Measurements from ENCODE around the gene CD1E.
"Not testable (repeated sequence)": the region's sequence is repeated elsewhere in the genome, so short reads cannot be mapped to it uniquely, and the experiment has no call there.

Gene CD1E

DNA sequence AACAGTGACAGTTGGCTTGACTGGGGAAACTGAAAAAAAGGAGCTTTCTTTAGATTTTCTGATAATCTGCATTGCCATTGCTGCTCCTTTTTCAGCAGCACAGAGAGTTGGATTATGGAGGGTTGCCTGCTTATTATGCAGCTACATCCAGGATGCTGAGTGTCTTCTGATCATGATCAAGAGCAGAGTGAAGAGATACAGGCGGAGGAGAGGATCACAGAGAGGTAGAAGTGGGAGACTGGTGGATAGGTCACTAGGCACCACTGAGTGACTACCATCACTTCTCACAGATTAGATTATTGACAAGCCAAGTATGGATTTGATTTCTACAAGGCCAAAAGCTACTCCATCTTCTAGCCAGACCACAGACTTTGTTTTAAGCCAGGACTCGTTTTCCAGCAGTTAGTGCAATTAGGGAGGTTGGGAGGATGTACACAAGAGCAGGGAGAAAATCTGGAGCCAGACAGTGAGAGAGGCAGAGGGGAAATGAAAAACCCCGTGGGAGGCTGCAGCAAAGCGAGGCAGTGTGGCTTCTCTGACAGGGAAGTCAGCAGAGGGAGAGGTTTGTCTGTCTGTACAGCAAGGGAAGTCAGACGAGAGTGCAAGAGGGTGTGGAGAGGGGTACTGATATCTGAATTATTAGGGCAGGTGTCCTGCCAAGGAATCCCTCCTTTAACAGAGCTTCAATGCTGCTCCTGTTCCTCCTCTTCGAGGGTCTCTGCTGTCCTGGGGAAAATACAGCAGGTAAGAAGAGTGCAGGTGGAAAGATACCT is at the start of gene CD1E:
Gene CD1E (plus strand): TSS at position 592 of the 773 bp plus-strand sequence. CDS start 95 bp downstream, at position 687.
- no peak for DNase-seq

DNA sequence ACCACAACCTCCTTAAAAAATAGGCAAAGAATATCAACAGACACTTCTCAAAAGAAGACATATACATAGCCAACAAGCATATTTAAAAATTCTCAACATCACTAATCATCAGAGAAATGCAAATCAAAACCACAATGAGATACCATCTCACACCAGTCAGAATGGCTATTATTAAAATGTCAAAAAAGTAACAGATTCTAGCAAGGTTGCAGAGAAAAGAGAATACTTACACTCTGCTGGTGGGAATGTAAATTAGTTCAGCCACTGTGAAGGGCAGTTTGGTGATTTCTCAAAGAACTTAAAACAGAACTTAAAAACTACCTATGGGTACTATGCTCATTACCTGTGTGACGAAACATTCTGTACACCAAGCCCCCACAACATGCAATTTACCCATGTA is 43.1 kb upstream of the CD1E start:
- no peak for DNase-seq

DNA sequence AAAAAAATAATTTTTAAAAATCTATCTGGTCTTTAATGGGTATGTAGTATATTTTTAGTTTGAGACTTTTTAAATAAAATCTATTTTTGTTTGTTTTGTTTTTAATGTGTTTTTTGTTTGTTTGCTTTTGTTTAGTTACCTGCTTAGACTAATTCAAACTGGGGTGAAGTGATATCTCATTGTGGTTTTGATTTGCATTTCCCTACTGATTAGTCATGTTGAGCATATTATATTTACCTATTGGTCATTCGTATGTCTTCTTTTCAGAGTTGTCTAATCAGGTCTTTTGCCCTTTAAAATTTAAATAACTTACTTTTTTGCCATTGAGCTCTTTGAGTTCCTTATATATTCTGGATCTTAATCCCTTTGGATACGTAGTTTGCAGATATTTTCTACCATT is 42.6 kb upstream of the CD1E start:
- DNase-seq = no peak

DNA sequence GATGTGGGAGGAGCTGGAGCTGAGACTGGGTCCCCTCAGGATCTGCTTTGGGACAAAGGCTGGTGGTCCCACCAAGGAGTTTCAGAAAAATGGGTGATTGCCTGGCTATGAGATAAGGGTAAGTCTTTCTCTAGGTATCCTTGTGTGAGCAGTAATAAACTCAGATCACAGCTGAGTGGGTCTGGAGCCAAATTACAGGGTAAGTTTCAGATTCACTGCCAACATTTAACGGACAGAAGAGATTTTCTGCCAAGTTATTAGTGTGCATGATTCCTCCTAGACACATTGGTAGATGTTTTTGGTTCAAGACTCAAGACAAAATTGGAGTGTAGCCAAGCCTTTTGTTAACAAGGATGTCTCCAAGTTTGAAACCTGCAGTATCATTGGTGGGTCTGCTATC is 29.8 kb upstream of the CD1E start:
- no peak for DNase-seq

DNA sequence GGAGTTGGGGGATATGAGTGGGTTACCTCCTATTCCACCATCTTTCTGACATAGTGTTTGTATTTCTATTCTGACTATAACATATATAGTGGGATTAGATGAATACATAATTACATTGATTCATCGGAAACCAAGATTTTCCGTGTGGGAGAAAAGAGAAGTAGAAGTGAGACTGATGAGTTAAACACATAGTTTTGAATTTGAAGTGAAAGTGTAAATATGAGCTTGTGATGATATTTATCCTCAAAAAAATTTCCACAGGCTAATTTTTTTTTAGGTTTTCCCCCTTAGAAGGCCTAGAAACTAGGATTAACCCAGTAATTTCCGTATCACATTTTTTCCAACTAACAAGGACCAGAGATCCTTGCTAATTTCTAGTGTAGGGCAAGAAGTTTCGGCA is 29.3 kb upstream of the CD1E start:
- DNase-seq = no peak

DNA sequence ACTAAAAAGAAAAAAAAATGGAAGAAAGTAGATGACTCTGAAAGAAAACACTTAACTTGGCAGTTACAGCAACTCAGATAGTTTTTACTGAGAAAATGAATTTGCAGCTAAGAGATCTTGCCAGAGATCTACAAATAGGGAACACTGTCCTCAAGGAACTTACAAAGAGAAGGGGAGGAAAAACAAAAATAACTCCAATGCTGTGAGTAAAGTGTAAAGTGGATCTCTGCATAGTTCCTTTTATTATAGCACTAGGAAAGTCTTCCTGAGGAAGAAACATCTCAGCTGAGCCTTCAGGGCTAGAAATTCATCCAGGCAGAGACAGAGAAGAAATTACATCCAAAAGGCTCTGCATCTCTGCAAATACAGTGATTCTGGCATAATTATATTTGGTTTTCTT is 26.2 kb upstream of the CD1E start:
- DNase-seq = no peak

DNA sequence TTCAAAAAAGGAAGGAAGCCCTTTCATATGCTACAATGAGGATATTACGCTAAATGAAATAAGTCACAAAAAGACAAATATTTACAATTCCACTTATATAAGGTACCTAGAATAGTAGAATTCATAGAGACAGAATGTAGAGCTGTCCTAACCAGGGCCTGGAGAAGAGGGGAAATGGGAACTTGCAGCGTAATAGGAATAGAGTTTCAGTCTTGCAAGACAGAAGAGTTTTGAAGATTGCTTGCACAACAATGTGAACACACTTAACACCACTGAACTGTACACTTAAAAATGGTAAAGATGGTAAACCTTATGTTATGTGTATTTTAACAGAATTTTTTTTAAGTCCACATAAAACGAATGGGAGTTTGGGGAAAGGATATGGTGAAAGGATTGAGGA is 25.3 kb upstream of the CD1E start:
- DNase-seq = no peak

DNA sequence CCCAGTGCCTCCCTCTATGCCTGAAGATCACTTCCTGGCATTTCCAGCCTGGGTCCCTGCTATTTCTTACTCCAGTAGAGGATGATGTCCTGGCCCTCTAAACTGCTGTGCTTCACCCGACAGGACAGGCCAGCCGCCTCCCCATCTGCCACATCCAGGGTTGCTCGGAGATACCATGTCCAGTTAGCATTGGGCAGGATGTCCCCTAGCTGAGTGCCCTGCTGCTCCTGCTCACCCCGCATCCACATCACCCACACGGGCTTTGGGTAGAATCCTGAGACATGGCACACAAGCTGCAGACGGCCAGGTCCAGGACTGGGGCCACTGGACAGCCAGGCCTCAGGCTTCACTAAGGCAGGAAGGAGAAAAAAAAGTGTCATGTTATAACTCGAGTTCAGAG is 24.4 kb upstream of the CD1E start:
- DNase-seq = no peak

DNA sequence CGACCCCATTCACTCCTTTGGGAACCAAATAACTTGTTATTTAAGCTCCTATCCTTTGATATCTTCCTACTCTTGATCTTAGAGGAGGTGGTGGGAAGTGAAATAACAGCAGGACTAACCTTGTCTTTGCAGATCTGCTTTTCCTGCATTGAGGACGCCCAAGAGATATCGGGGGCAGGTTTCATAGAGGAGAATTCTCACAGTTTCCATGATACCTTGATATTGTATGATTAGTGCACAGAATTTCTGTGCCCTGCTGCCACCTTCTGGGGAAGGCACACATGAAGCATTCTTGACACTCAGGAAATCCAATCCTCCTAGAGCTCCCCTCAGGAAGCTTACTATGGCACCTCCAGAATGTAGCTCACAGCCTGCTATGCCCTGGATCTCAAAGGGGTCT is 24.0 kb upstream of the CD1E start:
- peak; percentile 12 for DNase-seq

DNA sequence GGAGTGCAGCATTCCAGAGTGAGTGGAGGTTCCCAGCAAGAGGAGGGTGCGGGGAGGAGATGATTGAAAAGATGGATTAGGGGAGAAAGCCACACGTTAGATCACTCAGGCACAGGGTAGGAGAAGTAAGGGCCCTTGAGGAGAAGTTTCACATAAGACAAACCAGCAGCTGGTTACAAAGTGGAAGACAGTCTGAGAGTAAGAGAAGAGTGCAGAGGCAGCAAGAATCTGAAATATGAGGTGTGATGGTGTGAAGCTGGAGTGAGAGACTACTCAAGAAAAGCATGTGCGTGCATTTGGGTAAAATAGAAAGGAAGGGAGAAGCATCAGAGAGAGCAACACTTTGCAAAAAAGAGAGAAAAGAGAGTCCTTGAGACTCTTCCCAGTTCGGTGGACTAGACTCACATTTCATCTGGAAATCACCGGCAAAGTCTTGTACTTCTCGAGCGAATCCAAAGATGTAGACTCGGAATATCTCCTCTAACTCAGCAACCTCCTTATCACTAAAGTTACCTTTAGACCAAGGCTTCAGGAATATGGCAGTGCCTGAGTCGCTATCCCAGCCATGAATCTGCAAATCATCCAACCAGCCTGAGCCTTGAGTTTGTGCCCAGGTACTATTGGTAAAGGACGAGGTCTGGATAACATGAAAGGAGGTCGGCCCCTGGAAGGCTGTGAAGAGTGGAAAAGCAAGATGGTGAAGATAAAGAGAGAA is 23.1 kb upstream of the CD1E start:
- DNase-seq = no peak

DNA sequence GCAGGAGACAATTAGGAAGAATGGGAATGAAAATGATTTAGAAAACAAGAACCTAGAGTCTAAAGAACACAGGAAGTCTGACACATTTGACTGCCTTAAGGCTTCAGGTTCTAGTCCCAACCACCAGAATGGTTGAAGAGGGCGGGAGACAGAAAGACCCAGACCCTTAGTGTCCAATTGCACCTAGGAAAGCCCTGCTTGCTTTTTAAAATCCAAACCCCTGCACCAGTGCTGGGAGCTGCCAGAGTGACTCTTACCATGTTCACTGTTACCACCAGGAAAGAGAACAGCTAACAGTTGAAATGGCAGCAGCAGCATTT is 22.6 kb upstream of the CD1E start:
- no peak for DNase-seq

DNA sequence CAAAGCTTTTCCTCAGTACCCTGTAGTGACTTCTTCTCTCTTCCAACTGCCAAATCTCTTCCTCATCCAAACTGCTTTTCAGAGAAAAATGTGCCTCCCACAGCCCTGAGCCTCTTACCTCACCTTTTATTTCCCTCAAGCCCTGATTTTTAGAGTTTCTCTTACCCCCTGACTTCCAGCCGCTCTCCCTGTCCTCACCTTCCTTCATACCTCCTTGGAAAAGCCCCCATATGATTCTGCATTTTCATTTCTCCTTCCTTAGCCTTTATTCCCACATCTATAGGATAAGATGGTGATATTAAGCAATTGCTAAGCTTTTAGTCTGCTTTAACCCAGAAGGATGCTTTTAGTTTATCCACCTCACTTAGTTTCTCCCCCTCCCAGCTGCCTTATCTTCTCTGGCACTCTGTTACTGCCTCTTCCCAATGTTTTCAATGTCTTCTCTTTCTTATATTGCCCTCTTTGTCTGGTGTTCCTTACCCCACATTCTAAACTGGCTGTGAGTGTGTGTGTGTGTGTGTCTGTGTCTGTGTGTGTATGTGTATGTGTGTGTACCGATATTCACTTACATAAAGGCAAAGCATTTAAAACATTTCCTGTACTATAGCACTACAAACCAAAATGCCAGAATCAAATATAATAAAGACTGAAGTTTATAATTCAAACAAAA is 22.1 kb upstream of the CD1E start, which contains the start of gene CD1B:
Gene CD1B (minus strand): TSS at position 51 of the 670 bp plus-strand sequence. CDS start 108 bp downstream, outside the sequence.
- DNase-seq = no peak

DNA sequence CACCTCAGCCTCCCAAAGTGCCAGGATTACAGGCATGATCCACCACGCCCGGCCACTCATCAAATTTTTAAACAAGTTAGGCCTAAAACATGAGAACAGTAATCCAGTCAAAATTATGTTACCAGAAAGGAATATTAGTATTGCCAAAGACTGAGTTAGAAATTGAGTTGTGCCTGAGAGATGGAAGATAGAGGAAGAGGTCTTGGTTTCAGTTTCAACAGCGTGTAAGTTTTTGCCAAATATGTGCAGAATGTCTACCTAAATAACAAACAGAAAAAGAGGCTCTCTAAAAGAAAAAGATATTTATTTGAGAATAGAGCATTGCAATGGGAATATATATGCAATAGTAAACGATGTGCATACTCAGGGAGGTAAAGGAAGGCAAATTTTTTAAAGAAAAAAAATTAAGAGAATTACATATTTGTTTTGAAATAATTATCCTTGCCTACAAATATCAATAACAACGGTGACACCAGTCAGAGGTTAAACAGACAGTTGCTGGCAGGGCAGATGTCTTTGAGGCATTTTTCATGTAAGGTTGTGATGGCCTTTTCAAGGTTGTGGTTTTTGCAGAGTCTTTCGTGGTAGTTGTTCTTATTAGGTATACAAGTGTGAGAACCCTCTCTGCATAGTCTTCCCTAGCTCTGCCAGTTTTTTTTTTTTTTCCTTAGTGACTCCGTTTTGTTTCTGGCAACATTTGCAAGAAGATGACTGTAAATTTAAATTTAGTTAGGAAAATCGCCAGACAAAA is 20.1 kb upstream of the CD1E start:
- DNase-seq = no peak

DNA sequence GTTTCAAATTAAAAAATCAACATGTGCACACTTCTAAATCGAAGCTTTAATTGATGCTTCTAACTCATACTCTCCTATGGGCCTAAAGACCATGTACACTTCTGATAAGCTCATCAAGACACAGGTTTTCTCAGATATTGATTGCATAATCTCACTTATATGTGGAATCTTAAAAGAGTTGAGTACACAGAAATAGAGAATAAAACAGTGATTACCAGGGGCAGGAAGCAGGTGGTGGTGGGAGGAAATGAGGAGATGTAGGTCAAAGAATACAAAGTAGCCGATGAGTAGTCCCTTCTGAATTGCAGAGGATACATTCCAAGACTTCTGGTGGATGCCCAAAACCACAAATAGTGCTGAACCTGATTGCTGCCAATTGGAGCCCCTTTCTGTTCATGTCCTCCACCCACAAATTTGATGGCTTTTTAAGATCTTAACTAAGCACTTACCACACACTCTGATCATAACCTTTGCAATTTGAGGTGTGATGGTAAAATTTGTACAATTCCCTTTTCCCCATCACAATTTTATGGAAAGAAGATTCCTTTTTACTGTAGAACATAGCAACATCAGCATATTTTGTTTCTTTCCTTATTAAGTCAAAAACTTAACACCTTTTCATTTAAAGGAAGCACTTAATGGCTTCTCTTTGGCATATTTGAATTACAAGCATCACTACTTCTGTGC is 19.0 kb upstream of the CD1E start:
- DNase-seq = no peak

DNA sequence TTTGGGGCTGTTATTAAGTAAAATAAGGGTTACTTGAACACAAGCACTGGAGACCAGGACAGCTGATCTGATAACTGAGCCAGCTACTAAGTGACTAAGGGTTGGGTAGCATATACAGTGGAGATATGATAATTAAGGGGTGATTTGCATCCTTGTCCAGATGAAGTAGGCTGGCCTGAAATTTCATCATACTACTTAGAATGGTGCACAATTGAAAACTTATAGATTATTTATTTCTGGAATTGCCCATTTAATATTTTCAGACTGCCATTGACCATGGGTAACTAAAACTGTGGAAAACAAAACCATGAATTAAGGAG is 18.5 kb upstream of the CD1E start:
- no peak for DNase-seq

DNA sequence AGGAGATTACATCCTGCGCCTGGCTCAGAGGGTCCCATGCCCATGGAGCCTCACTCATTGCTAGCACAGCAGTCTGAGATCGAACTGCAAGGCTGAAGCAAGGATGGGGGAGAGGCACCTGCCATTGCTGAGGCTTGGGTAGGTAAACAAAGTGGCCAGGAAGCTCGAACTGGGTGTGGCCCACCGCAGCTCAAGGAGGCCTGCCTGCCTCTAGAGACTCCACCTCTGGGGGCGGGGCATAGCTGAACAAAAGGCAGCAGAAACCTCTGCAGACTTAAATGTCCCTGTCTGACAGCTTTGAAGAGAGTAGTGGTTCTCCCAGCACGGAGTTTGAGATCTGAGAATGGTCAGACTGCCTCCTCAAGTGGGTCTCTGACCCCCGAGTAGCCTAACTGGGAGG is 17.3 kb upstream of the CD1E start:
- DNase-seq = peak; percentile 3

DNA sequence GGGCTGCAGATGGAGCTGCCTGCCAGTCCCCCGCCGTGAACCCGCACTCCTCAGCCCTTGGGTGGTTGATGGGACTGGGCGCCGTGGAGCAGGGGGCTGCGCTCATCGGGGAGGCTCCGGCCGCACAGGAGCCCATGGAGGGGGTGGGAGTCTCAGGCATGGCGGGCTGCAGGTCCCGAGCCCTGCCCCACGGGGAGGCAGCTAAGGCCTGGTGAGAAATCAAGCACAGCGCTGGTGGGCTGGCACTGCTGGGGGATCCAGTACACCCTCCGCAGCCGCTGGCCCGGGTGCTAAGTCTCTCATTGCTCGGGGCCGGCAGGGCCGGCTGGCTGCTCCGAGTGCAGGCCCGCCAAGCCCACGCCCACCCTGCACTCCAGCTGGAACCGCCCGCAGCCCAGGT is 4.7 kb upstream of the CD1E start:
- DNase-seq = not testable (repeated sequence)

DNA sequence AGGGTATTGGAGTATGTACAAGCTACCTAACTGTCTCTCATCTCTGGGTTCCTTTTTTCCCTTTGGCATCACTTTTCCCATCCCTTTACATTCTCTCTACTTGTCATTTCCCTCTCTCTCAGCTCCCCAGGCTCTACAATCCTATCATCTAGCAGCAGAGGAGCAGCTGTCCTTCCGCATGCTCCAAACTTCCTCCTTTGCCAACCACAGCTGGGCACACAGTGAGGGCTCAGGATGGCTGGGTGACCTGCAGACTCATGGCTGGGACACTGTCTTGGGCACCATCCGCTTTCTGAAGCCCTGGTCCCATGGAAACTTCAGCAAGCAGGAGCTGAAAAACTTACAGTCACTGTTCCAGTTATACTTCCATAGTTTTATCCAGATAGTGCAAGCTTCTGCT is 561 bp downstream of the CD1E start:
- DNase-seq = no peak

DNA sequence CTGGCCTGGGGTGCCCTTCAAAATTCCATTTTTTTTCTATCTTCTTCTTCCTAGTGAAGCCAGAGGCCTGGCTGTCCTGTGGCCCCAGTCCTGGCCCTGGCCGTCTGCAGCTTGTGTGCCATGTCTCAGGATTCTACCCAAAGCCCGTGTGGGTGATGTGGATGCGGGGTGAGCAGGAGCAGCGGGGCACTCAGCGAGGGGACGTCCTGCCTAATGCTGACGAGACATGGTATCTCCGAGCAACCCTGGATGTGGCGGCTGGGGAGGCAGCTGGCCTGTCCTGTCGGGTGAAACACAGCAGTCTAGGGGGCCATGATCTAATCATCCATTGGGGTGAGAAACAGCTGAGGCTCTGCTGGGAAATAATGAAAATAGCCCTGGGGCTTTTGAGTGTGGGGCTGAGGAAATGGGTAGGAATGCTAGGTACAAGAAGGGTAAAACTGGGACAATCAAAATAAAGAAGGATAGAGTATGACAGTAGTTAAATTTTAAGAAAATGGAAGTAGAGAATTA is 2.1 kb downstream of the CD1E start:
- DNase-seq = no peak

DNA sequence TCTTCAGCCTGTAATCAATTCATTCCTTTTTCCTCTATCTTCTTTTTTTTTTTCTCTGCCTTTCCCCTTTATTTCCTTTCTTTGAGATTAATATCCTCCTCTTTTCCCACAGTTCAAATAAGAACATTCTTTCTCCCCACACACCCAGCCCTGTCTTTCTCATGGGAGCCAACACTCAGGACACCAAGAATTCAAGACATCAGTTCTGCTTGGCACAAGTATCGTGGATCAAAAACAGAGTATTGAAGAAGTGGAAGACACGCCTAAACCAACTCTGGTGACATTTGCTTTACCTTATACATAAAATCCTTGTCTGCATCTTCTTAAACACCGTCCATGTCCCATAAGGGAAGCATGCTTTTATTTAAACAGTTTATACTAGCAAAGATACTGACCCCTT is 2.9 kb downstream of the CD1E start:
- DNase-seq = no peak

DNA sequence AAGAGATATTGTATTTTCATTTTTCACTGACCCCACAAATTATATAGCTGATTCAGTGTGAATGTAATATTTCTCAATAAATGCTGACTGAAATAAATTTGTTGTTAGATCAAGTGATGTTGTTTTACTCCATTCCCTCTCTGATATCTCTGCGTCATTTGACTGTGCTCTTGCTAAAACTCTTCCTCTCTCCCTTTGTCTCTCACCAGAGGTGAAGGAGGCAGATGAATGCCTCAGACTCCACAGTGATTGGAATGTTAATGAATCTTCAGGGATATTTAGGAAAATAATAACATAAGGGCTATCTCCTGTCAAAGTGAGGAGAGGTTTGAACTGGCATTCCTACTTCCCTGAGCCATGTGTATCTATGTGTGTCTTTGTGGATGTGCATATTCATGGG is 3.7 kb downstream of the CD1E start:
- no peak for DNase-seq

DNA sequence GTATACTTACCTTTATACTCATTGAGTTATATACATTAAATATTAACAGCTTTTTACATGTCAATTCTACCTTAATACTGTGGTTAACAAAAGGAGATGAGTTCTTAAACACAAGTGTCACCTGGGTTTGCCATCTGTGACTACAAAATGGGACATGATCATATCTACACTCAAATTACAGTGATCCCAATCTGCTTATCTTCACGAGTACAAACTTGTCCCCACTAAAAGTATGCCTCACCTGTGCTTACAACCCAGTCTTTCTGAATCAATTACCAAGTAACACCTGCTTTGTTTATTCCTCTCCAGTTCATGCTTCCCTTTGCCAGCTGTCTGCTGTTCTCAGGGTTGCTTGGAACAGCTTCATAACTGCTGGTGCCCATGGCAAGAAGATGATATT is 8.8 kb downstream of the CD1E start:
- no peak for DNase-seq

DNA sequence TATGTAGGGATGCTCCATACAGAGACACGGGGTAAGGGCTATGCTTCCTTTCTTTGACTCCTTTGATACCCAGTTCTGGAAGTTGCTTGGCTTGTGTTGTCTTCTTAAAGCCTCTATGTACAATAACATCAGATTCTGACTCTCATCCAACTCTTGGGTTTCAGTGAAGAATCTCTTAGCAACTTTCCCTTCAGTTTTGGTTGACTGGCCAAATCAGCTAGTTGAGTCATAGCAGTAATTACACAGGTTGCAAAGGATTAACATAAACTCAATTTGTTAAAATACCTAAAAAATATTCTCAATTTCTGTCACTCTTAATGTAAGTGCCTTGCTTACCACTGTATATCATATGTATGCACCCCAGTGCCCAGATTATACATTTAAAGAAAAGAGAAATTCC is 9.2 kb downstream of the CD1E start:
- no peak for DNase-seq
